WTC11 (cell line): Measurements from ENCODE around the gene TTC19. TPM values are rescaled to one million over a fixed set of nuclear protein-coding genes. Genes with fewer than 3 reads are reported as not detected.

Source experiments
- ATAC-seq: fragments of 200-7000 bp; cut with Tn5 transposase; 2 replicates; pipeline ENCODE4 v1.10.0; 2021; ENCODE audit warnings: mild to moderate bottlenecking, moderate library complexity
- CTCF ChIA-PET: fragments of 300-600 bp; sonication (Branson Sonifier 250); formaldehyde crosslinking; loops from one replicate; lab custom pipeline; 2021; ENCODE audit warnings: antibody characterized with exemption; lab: Charles Lee
- POLR2A ChIA-PET: fragments of 350-600 bp; sonication (Branson Sonifier 250); formaldehyde crosslinking; loops from one replicate; lab custom pipeline; 2021; ENCODE audit warnings: antibody characterized with exemption; lab: Charles Lee
- DNase-seq: peaks from one replicate; pipeline ENCODE4 v3.0.0; 2021; ENCODE audit warnings: low spot score
- H3K27ac Mint-ChIP-seq: 2 replicates; pipeline ENCODE4 v1.8.0; 2021; ENCODE audit warnings: mixed read lengths
- H3K27me3 Mint-ChIP-seq: 2 replicates; pipeline ENCODE4 v1.8.0; 2021; ENCODE audit warnings: low read depth, mild to moderate bottlenecking, moderate library complexity, mixed read lengths
- H3K36me3 Mint-ChIP-seq: 2 replicates; pipeline ENCODE4 v1.8.0; 2021; ENCODE audit warnings: mixed read lengths
- H3K4me1 Mint-ChIP-seq: 2 replicates; pipeline ENCODE4 v1.8.0; 2022; ENCODE audit warnings: mixed read lengths
- H3K4me3 Mint-ChIP-seq: 2 replicates; pipeline ENCODE4 v1.8.0; 2021; ENCODE audit warnings: mild to moderate bottlenecking, moderate library complexity, mixed read lengths
- H3K9me3 Mint-ChIP-seq: 2 replicates; pipeline ENCODE4 v1.8.0; 2021; ENCODE audit warnings: mixed read lengths
- ATF1 ChIP-seq: sonication (generic); formaldehyde crosslinking; IDR thresholded peaks from 2 replicates; pipeline ENCODE4 v1.8.1; 2023; ENCODE audit warnings: mild to moderate bottlenecking, moderate library complexity, missing genetic modification reagents
- ATF2 ChIP-seq: sonication (generic); formaldehyde crosslinking; IDR thresholded peaks from 2 replicates; pipeline ENCODE4 v1.8.1; 2022; ENCODE audit warnings: low read depth, missing genetic modification reagents, borderline replicate concordance
- CBFB ChIP-seq: sonication (generic); formaldehyde crosslinking; IDR thresholded peaks from 2 replicates; pipeline ENCODE4 v1.8.1; 2022; ENCODE audit warnings: mild to moderate bottlenecking, low read depth, missing genetic modification reagents
- CREM ChIP-seq: sonication (generic); formaldehyde crosslinking; IDR thresholded peaks from 2 replicates; pipeline ENCODE4 v1.8.1; 2022; ENCODE audit warnings: mild to moderate bottlenecking, missing genetic modification reagents, moderate library complexity
- E2F4 ChIP-seq: sonication (generic); formaldehyde crosslinking; IDR thresholded peaks from 2 replicates; pipeline ENCODE4 v1.8.1; 2022; ENCODE audit warnings: low read depth, mild to moderate bottlenecking, moderate library complexity, missing genetic modification reagents, borderline replicate concordance
- E2F5 ChIP-seq: sonication (generic); formaldehyde crosslinking; IDR thresholded peaks from 2 replicates; pipeline ENCODE4 v1.8.1; 2022; ENCODE audit warnings: mild to moderate bottlenecking, moderate library complexity, missing genetic modification reagents
- FOXK1 ChIP-seq: sonication (generic); formaldehyde crosslinking; IDR thresholded peaks from 2 replicates; pipeline ENCODE4 v1.8.0; 2022; ENCODE audit warnings: mild to moderate bottlenecking, moderate library complexity, missing genetic modification reagents
- MAX ChIP-seq: sonication (generic); formaldehyde crosslinking; IDR thresholded peaks from 2 replicates; pipeline ENCODE4 v1.8.0; 2022; ENCODE audit warnings: mild to moderate bottlenecking, missing genetic modification reagents
- NFATC4 ChIP-seq: fragments of 250-450 bp; sonication (Bioruptor Pico); IDR thresholded peaks from 2 replicates; pipeline ENCODE4 v1.9.0; 2021; ENCODE audit warnings: mild to moderate bottlenecking
- NR3C1 ChIP-seq: sonication (generic); formaldehyde crosslinking; conservative IDR thresholded peaks from 2 replicates; pipeline ENCODE4 v1.8.1; 2023; ENCODE audit warnings: low read depth, mild to moderate bottlenecking, missing genetic modification reagents
- PRDM15 ChIP-seq: sonication (generic); formaldehyde crosslinking; IDR thresholded peaks from 2 replicates; pipeline ENCODE4 v1.8.0; 2022; ENCODE audit warnings: missing genetic modification reagents
- SMAD4 ChIP-seq: sonication (generic); formaldehyde crosslinking; IDR thresholded peaks from 2 replicates; pipeline ENCODE4 v1.8.0; 2022; ENCODE audit warnings: mild to moderate bottlenecking, missing genetic modification reagents
- ZBTB21 ChIP-seq: sonication (generic); formaldehyde crosslinking; IDR thresholded peaks from 2 replicates; pipeline ENCODE4 v1.8.1; 2023; ENCODE audit warnings: mild to moderate bottlenecking, missing genetic modification reagents, borderline replicate concordance
- ZNF121 ChIP-seq: sonication (generic); formaldehyde crosslinking; IDR thresholded peaks from 2 replicates; pipeline ENCODE4 v1.8.0; 2023; ENCODE audit warnings: missing genetic modification reagents
- ZNF263 ChIP-seq: sonication (generic); formaldehyde crosslinking; IDR thresholded peaks from 2 replicates; pipeline ENCODE4 v1.8.1; 2022; ENCODE audit warnings: low read depth, mild to moderate bottlenecking, moderate library complexity, missing genetic modification reagents
- ZNF396 ChIP-seq: fragments of 250-450 bp; sonication (Bioruptor Pico); IDR thresholded peaks from 2 replicates; pipeline ENCODE4 v1.8.0; 2021; ENCODE audit warnings: mild to moderate bottlenecking, moderate library complexity, borderline replicate concordance
- ZNF416 ChIP-seq: fragments of 250-450 bp; sonication (Bioruptor Pico); IDR thresholded peaks from 2 replicates; pipeline ENCODE4 v1.9.0; 2021; ENCODE audit warnings: mild to moderate bottlenecking, inconsistent platforms
- total RNA-seq: library from RNA; stranded (reverse); gene quantifications from 3 replicates; pipeline ENCODE4 v1.2.3, GENCODE V29; 2021
- TF ChIP-seq, protein P1 (sequence below): sonication (generic); formaldehyde crosslinking; IDR thresholded peaks from 2 replicates; pipeline ENCODE4 v1.8.0; 2022; ENCODE audit warnings: mild to moderate bottlenecking, missing genetic modification reagents
- TF ChIP-seq, protein P2 (sequence below): fragments of 200-600 bp; IDR thresholded peaks from 2 replicates; pipeline ENCODE4 v1.8.0; 2022; ENCODE audit warnings: antibody characterized with exemption

Gene TTC19
- total RNA-seq, 1 experiment from 2014 or later, result 55.3 TPM

- TF ChIP-seq, protein P1, sequence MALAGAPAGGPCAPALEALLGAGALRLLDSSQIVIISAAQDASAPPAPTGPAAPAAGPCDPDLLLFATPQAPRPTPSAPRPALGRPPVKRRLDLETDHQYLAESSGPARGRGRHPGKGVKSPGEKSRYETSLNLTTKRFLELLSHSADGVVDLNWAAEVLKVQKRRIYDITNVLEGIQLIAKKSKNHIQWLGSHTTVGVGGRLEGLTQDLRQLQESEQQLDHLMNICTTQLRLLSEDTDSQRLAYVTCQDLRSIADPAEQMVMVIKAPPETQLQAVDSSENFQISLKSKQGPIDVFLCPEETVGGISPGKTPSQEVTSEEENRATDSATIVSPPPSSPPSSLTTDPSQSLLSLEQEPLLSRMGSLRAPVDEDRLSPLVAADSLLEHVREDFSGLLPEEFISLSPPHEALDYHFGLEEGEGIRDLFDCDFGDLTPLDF (CRISPR knock-in tag), result no peak
- TF ChIP-seq E2F5 (CRISPR knock-in tag), result no peak
- no peak for TF ChIP-seq ZNF263 (CRISPR knock-in tag)
- no peak for TF ChIP-seq CBFB (CRISPR knock-in tag)
- no peak for TF ChIP-seq ATF2
- no peak for TF ChIP-seq ZNF416 (CRISPR knock-in tag)
- no peak for TF ChIP-seq ZNF396 (CRISPR knock-in tag)
- TF ChIP-seq PRDM15 (CRISPR knock-in tag), result no peak
- TF ChIP-seq, all 79 proteins: peak for 0
Measured at GRCh38 chr17:16068323-16068722, 68.7 kb downstream of the TTC19 start (continued).

GRCh38 chr17:16072031-16072430, 72.4 kb downstream of the TTC19 start:
- CTCF ChIA-PET, result no interaction called here
- Mint-ChIP-seq H3K4me3 (no peak overlapping the region), H3K36me3 (peaks cover 68% of the 10 kb centered on the region), H3K4me1 (no peaks in the 10 kb centered on the region), H3K27ac (no peak overlapping the region), H3K27me3 (no peaks in the 10 kb centered on the region), H3K9me3 (no peaks in the 10 kb centered on the region)
- DNase-seq (no peak), ATAC-seq (no peak)
- POLR2A ChIA-PET, result no interaction called here
- TF ChIP-seq ATF1 (no peak), NR3C1 (CRISPR knock-in tag) (no peak), PRDM15 (CRISPR knock-in tag) (no peak), E2F5 (CRISPR knock-in tag) (no peak), E2F4 (CRISPR knock-in tag) (no peak), SMAD4 (CRISPR knock-in tag) (no peak), ZBTB21 (CRISPR knock-in tag) (no peak), FOXK1 (CRISPR knock-in tag) (no peak), CREM (no peak), ZNF121 (no peak), MAX (CRISPR knock-in tag) (no peak), NFATC4 (CRISPR knock-in tag) (no peak)
- TF ChIP-seq, protein P1 (CRISPR knock-in tag), result no peak
- TF ChIP-seq, protein P2, sequence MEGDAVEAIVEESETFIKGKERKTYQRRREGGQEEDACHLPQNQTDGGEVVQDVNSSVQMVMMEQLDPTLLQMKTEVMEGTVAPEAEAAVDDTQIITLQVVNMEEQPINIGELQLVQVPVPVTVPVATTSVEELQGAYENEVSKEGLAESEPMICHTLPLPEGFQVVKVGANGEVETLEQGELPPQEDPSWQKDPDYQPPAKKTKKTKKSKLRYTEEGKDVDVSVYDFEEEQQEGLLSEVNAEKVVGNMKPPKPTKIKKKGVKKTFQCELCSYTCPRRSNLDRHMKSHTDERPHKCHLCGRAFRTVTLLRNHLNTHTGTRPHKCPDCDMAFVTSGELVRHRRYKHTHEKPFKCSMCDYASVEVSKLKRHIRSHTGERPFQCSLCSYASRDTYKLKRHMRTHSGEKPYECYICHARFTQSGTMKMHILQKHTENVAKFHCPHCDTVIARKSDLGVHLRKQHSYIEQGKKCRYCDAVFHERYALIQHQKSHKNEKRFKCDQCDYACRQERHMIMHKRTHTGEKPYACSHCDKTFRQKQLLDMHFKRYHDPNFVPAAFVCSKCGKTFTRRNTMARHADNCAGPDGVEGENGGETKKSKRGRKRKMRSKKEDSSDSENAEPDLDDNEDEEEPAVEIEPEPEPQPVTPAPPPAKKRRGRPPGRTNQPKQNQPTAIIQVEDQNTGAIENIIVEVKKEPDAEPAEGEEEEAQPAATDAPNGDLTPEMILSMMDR, result no peak
